A549 (cell line): ENCODE measurements around the gene GRIA3.

ENCODE experiments used
- CHD4 ChIP-seq: fragments of 200-600 bp; sonication (generic); IDR thresholded peaks from 2 replicates; pipeline ENCODE4 v1.6.1; 2016; ENCODE audit warnings: antibody characterized with exemption, mild to moderate bottlenecking, borderline replicate concordance
- EP300 ChIP-seq, 2 experiments: fragments of >200 bp; sonication (Bioruptor Twin); formaldehyde crosslinking; IDR thresholded peaks; 2 replicates in 1 of 2; 3 replicates in 1 of 2; pipeline ENCODE4 v1.6.1; 2016 to 2017
- FOSL2 ChIP-seq, 2 experiments: fragments of 450-650 bp in 1 of 2; fragments of >200 bp in 1 of 2; sonication (Bioruptor Twin) in 1 of 2; formaldehyde crosslinking; IDR thresholded peaks; 2 replicates each; pipeline versions ENCODE4 v1.5.0 to v1.6.1; 2016 to 2020; ENCODE audit warnings: mild to moderate bottlenecking in 1 of 2, moderate library complexity in 1 of 2
- HMGXB4 ChIP-seq: fragments of 250-450 bp; sonication (Bioruptor Pico); IDR thresholded peaks from 2 replicates; pipeline ENCODE4 v1.5.0; 2021; ENCODE audit warnings: mild to moderate bottlenecking, moderate library complexity, borderline replicate concordance
- MAFK ChIP-seq: fragments of 450-650 bp; IDR thresholded peaks from 2 replicates; pipeline ENCODE4 v1.6.1; 2014; ENCODE audit not compliant: partially characterized antibody
- POLR2A ChIP-seq: IDR thresholded peaks from 2 replicates; pipeline ENCODE4 v1.6.1; 2012; ENCODE audit warnings: mild to moderate bottlenecking, low read length
- RARB ChIP-seq: fragments of 250-450 bp; sonication (Bioruptor Pico); IDR thresholded peaks from 2 replicates; pipeline ENCODE4 v1.8.0; 2021; ENCODE audit warnings: mild to moderate bottlenecking, moderate library complexity
- RFX5 ChIP-seq: fragments of 450-650 bp; IDR thresholded peaks from 2 replicates; pipeline ENCODE4 v1.7.1; 2014; ENCODE audit warnings: antibody characterized with exemption, mild to moderate bottlenecking, moderate library complexity
- TF ChIP-seq, protein P1 (sequence below): fragments of >200 bp; sonication (Bioruptor Twin); formaldehyde crosslinking; IDR thresholded peaks from 3 replicates; pipeline ENCODE4 v1.5.1; 2016

DNA sequence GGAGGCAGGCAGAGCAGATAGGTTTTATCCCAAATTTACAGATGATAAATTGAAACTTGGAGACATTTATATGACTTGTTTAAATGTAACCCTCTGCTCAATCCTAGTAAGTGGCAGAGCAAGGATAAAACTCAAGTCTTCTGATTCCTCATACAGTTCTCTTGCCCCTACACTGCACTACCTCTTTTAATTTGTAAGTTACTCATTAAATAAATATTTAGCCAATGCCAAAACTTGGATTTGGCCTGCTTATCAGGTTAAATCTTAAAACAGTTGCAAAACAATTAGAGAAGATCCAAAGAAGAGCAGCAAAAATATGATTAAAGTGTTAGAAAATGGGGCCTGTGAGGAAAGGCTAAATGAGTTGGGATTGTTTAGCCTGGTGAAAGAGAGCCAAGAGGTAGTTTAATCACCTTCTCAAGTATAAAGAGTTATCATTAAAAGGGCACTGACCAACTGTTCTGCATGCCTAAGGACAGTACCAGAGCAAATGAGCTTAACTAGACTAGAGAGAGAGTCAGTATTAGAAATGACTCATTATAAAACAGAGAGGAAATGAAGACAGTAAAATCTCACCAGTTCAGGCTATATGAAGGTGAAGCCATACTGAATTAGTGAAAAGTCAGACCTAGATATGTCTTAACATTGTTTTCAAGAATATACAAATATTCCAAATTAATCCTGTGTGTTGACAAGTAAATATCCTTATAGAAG, 146.3 kb downstream of the GRIA3 start:
- TF ChIP-seq RARB (CRISPR knock-in tag) (no peak), HMGXB4 (CRISPR knock-in tag) (no peak), EP300 (IDR thresholded peaks at IDR 0.05) (no peak), FOSL2 (IDR thresholded peaks at IDR 0.05) (no peak), FOSL2 (CRISPR knock-in tag; IDR thresholded peaks at IDR 0.05) (no peak), CHD4 (no peak), POLR2A (no peak), MAFK (no peak), RFX5 (no peak)
- TF ChIP-seq, protein P1, sequence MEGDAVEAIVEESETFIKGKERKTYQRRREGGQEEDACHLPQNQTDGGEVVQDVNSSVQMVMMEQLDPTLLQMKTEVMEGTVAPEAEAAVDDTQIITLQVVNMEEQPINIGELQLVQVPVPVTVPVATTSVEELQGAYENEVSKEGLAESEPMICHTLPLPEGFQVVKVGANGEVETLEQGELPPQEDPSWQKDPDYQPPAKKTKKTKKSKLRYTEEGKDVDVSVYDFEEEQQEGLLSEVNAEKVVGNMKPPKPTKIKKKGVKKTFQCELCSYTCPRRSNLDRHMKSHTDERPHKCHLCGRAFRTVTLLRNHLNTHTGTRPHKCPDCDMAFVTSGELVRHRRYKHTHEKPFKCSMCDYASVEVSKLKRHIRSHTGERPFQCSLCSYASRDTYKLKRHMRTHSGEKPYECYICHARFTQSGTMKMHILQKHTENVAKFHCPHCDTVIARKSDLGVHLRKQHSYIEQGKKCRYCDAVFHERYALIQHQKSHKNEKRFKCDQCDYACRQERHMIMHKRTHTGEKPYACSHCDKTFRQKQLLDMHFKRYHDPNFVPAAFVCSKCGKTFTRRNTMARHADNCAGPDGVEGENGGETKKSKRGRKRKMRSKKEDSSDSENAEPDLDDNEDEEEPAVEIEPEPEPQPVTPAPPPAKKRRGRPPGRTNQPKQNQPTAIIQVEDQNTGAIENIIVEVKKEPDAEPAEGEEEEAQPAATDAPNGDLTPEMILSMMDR = no peak
